GM12878 (cell line): ENCODE results near the gene SIK3. TPM values are rescaled to one million over a fixed set of nuclear protein-coding genes. Genes with fewer than 3 reads are reported as not detected.

Source experiments
- BHLHE40 ChIP-seq, 2 experiments: fragments of 450-650 bp in 1 of 2; IDR thresholded peaks; 2 replicates each; pipeline ENCODE4 v1.6.1; 2011 to 2017; ENCODE audit warnings: low read depth in 2 of 2, borderline replicate concordance in 1 of 2, improper control_type of control experiment in 1 of 2, low read length in 1 of 2, mild to moderate bottlenecking in 1 of 2
- CEBPZ ChIP-seq: fragments of 150-350 bp; IDR thresholded peaks from 2 replicates; pipeline ENCODE4 v1.6.1; 2016; ENCODE audit warnings: low read depth, low read length
- DPF2 ChIP-seq: fragments of 450-650 bp; IDR thresholded peaks from 2 replicates; pipeline ENCODE4 v1.6.1; 2017; ENCODE audit warnings: mild to moderate bottlenecking
- FOS ChIP-seq: IDR thresholded peaks from 3 replicates; pipeline ENCODE4 v1.6.1; 2011; ENCODE audit warnings: borderline replicate concordance; ENCODE audit not compliant: insufficient read length; ENCODE audit errors: extremely low read depth
- IKZF1 ChIP-seq: fragments of 450-650 bp; conservative IDR thresholded peaks from 2 replicates; pipeline ENCODE4 v1.6.1; 2017; ENCODE audit warnings: antibody characterized with exemption, mild to moderate bottlenecking
- LARP7 ChIP-seq: fragments of 450-650 bp; IDR thresholded peaks from 2 replicates; pipeline ENCODE4 v1.6.1; 2017; ENCODE audit warnings: mild to moderate bottlenecking
- NR2C2 ChIP-seq: IDR thresholded peaks from 2 replicates; pipeline ENCODE4 v1.6.1; 2011; ENCODE audit warnings: borderline replicate concordance, low read depth; ENCODE audit not compliant: control insufficient read depth, insufficient read length
- NR2F1 ChIP-seq: fragments of 450-650 bp; conservative IDR thresholded peaks from 2 replicates; pipeline ENCODE4 v1.6.1; 2017; ENCODE audit warnings: mild to moderate bottlenecking
- ZNF622 ChIP-seq: fragments of 450-650 bp; IDR thresholded peaks from 2 replicates; pipeline ENCODE4 v1.6.1; 2017; ENCODE audit warnings: mild to moderate bottlenecking, inconsistent platforms
- polyA plus RNA-seq, 11 experiments: library from polyadenylated mRNA; depleted of rRNA in 4 of 11; unstranded in 6 of 11; stranded (reverse) in 5 of 11; fragments of >200 nt; fragmentation: Nextera tagmentation in 4 of 11; fragmentation: Illumina TruSeq in 1 of 11; extraction: Ambion mirVana in 4 of 11; extraction: Trizol in 1 of 11; gene quantifications; 1 replicate in 1 of 11; 2 replicates in 10 of 11; pipeline versions ENCODE4 v1.2.1 to v1.2.3, GENCODE V29; 2011 to 2016; ENCODE audit warnings: inconsistent platforms in 2 of 11, missing spikeins in 2 of 11, low read depth in 1 of 11
- total RNA-seq, 4 experiments: library from RNA; depleted of rRNA in 3 of 4; stranded (reverse); fragments of >200 nt in 3 of 4; fragmentation: Illumina TruSeq in 1 of 4; extraction: Trizol in 1 of 4; gene quantifications; 2 replicates each; pipeline versions ENCODE4 v1.2.1 to v1.2.3, GENCODE V29; 2013 to 2021
- TF ChIP-seq, protein P1 (sequence below): fragments of 450-650 bp; conservative IDR thresholded peaks from 2 replicates; pipeline ENCODE4 v1.6.1; 2017; ENCODE audit warnings: mild to moderate bottlenecking, moderate library complexity

SIK3 gene
- total and polyA plus RNA-seq, 10 of the 15 experiments (the other 5 are each of a cell fraction or from before 2014, with no cell fraction given), result 2.5 to 31.9 (median 11.1) TPM

- peak; percentile 40 for TF ChIP-seq LARP7
- TF ChIP-seq ZNF622, result no peak
- TF ChIP-seq CEBPZ, result no peak
- no peak for TF ChIP-seq NR2C2
- TF ChIP-seq BHLHE40 (IDR thresholded peaks at IDR 0.05; ENCODE audit: borderline replicate concordance in 1 of 2, low read depth in 2 of 2, low read length in 1 of 2), result no peak; a peak in 1 of 4 replicates
- no peak for TF ChIP-seq FOS
- TF ChIP-seq, protein P1, sequence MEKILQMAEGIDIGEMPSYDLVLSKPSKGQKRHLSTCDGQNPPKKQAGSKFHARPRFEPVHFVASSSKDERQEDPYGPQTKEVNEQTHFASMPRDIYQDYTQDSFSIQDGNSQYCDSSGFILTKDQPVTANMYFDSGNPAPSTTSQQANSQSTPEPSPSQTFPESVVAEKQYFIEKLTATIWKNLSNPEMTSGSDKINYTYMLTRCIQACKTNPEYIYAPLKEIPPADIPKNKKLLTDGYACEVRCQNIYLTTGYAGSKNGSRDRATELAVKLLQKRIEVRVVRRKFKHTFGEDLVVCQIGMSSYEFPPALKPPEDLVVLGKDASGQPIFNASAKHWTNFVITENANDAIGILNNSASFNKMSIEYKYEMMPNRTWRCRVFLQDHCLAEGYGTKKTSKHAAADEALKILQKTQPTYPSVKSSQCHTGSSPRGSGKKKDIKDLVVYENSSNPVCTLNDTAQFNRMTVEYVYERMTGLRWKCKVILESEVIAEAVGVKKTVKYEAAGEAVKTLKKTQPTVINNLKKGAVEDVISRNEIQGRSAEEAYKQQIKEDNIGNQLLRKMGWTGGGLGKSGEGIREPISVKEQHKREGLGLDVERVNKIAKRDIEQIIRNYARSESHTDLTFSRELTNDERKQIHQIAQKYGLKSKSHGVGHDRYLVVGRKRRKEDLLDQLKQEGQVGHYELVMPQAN, result peak; percentile 48; the same call in 1 of the 2 replicates
- peak; percentile 34; the same call in 1 of the 2 replicates for TF ChIP-seq IKZF1
- peak; percentile 12; the same call in 1 of the 2 replicates for TF ChIP-seq NR2F1
- no peak for TF ChIP-seq DPF2
Measured at GRCh38 chr11:117097389-117098268, 599 bp downstream of the SIK3 start (continued).
